Fibroblast of the aortic adventitia (primary cell): Measurements from ENCODE around the gene SLC17A8. TPM values are rescaled to one million over a fixed set of nuclear protein-coding genes. Genes with fewer than 3 reads are reported as not detected.

Source experiments
- DNase-seq: peaks from one replicate; pipeline ENCODE4 v3.0.0-alpha.2; 2010; ENCODE audit warnings: low read depth
- H3K4me3 ChIP-seq: 2 replicates; pipeline ENCODE4 v1.5.1; 2011; ENCODE audit warnings: low read depth, mild to moderate bottlenecking, control low read depth, low read length, moderate library complexity
- CTCF ChIP-seq: IDR thresholded peaks from 2 replicates; pipeline ENCODE4 v1.5.1; 2011; ENCODE audit warnings: mild to moderate bottlenecking, low read length, control low read depth, inconsistent platforms; ENCODE audit not compliant: insufficient read depth
- total RNA-seq: library from RNA; depleted of rRNA; stranded (reverse); fragments of >200 nt; gene quantifications from 2 replicates; pipeline ENCODE4 v1.2.3, GENCODE V29; 2012; ENCODE audit warnings: low replicate concordance

The SLC17A8 gene
- total RNA-seq, 1 donor = not detected

DNA sequence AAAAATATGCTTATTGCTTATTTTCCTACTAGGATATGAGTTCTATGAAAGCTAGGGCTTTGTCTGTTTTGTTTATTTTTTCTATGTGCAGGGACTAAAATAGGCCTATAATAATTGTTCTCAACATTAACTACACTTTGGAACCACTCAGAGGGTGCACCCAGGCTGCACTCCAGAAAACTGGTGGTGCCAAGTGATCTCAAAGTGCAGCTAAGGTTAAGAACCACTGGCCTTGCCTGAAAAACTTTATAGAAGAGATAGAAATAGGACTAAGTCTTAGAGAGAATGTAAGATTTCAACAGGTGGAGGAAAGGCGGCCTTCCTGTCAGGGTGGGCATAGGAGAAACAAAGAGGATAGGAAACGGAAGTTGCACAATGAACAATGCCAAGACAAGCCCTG, 79.1 kb downstream of the SLC17A8 start:
- no peak overlapping the region for H3K4me3 ChIP-seq
- no peak for DNase-seq
- no peak for TF ChIP-seq CTCF

DNA sequence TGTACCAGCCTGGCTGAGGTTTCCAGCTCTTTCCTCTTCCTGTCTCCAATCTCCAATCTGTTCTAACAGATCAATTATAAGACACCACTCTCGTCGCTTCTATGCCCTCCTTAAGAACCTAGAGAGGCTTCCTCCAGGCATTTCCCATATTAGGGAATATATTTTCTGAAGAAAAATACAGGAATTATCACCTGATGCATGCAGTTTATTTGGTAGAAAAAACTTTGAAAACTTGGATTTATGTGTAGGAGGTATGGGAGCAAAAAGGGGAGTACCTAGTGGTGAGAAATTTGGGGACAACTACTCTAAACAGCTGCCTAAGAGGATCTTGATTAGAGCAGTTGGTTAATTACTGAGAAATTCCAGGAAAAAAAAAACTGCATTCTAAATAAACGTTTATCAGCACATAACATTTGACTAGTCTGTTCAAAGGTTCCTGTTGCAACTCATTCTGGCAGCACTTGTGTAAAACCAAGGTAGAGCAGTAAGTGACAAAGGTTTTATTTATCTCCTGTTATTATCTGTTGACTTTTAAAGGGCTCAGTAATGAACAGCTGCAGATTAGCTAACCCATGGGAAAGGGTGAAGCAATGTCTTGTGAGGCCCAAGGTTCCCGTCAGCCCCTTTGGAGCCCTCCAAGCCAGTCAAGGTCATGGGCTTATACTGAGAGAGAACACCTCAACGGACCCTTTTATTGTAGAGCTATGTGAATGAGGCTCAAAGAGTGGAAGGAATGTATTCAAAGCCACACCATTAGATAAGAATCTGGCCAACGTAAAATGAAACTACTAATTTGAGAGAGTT, 80.4 kb downstream of the SLC17A8 start:
- DNase-seq = no peak
- H3K4me3 ChIP-seq = no peak overlapping the region
- TF ChIP-seq CTCF = no peak

DNA sequence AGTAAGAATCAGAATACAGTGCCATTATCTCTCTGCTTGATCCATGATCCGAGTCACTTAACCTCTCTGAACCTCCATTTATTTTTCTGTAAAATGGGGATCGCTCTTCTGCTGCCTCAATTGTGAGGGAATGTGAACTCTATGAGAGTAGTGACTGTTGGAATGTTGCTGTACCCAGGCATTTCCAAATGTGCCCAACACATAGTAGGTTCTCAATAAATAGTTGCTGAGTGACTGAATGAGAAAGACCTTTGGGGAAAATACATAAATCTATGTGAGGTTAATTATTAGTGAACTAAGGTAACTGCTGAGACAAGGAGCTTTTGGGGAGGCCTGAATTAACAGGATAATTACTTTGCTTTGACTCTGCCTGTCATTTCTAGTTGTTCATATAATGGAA, 82.9 kb downstream of the SLC17A8 start:
- no peak for DNase-seq
- no peak overlapping the region for H3K4me3 ChIP-seq
- TF ChIP-seq CTCF = no peak

DNA sequence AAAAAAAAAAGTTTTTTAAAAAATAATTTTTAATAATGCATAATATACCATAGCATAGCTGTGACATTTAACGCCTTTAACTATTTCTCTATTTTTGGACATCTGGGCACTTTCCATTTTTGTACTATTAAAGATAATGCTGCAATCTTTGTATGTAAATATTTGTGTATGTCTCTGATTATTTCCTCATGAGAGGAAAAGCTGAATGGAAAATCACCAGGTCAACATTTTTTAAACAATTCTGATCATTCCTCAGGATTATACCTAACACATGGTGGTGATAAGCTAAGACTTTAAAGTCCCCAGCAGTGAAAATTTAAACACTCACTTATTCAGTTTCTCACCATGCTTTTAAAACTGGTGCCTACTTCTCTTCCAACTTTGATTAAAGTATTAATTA, 85.5 kb downstream of the SLC17A8 start:
- no peak for DNase-seq
- no peak overlapping the region for H3K4me3 ChIP-seq
- no peak for TF ChIP-seq CTCF

DNA sequence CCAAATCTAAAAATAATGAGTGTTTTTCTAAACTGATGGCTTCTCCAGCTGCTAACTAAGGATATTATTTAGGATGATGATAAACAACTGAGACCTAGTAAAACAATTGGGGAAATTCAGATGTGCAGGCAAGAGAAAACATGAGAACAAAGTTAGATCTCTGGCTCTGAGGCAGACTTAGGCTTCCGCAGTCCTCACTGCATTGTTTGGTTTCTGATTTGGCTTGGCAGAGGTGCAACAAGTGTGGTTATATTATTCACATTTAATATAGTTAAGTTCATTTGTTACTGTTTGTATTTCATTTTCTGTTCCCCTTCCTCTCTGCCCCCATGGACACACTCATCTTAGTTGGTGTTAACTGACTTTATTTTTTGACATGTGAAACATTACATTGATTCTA, 86.6 kb downstream of the SLC17A8 start:
- no peak for DNase-seq
- H3K4me3 ChIP-seq = no peak overlapping the region
- TF ChIP-seq CTCF = no peak

- no peak for DNase-seq
- TF ChIP-seq CTCF = no peak
- no peak overlapping the region for H3K4me3 ChIP-seq
Observed at GRCh38 chr12:100445081-100445481, 88.2 kb downstream of the SLC17A8 start.

DNA sequence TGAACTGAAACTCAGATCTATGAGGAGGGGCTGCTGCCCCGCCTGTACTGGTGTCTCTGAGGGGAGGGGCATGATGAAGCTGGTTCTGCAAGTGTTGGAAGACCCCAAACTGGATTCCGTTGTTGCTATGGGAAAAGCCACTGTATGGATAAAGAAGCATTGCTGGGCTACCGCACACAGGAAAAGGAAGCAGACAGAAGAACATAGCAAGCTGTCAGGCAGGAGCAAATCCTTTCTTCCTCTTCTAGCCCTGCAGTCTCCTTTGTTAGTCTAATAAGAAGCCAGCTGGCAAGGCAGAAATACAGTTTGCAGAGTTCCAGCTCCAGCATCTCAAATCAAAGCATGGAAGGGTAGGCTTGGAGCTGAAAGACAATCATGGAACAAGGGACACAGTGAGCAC, 90.5 kb downstream of the SLC17A8 start:
- no peak for TF ChIP-seq CTCF
- no peak overlapping the region for H3K4me3 ChIP-seq
- DNase-seq = no peak
